ENCODE data around the gene HCRT.

The HCRT gene

DNA sequence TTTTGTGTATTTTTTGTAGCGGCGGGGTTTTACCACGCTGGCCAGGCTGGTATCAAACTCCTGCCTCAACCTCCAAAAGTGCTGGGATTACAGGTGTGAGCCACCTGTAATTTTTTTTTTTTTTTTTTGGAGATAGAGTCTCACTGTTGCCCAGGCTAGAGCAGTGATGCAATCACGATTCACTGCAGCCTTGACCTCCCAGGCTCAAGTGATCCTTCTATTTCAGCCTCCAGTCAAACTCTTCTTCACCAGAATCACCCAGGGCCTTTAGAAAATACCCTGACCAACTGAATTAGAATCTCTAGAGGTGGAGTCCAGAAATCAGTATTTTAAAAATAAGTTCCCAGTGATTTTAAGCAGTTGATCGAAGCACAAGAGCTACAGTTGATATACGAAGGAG is 50.1 kb downstream of the HCRT start:
- peaks cover 50% of the 10 kb centered on the region for H3K79me2 ChIP-seq
- H3K27ac ChIP-seq, result no peak overlapping the region
- no peaks in the 10 kb centered on the region for H3K27me3 ChIP-seq (ENCODE audit: control insufficient read depth, insufficient read depth, low read length)
- no peak for TF ChIP-seq CTCF (IDR thresholded peaks at IDR 0.05)
- H3K9ac ChIP-seq, result no peak overlapping the region
- H3K9me3 ChIP-seq (ENCODE audit: control insufficient read depth, low read length), result no peaks in the 10 kb centered on the region
- H3K4me2 ChIP-seq (ENCODE audit: low read length), result peak overlapping the region; percentile 3
- H3K36me3 ChIP-seq (ENCODE audit: control insufficient read depth, insufficient read depth, low read length), result no peaks in the 10 kb centered on the region
- no peak overlapping the region for H2AFZ ChIP-seq
- peaks cover 22% of the 10 kb centered on the region for H3K4me1 ChIP-seq
- no peak overlapping the region for H3K4me3 ChIP-seq (ENCODE audit: low read depth, low read length)

Measured in parathyroid adenoma (tissue), 2 donors.